ENCODE results near the gene LRCH1. TPM values are rescaled to one million over a fixed set of nuclear protein-coding genes. Genes with fewer than 3 reads are reported as not detected.

LRCH1 gene
- total and polyA plus RNA-seq, 2 experiments from 2014 or later = 3.9 to 9.2 TPM

GRCh38 chr13:46617885-46618284 lies 64.9 kb downstream of the LRCH1 start (continued):
- TF ChIP-seq CREB1 (CRISPR knock-in tag; IDR thresholded peaks at IDR 0.05; ENCODE audit: low read depth) (no peak), POLR2AphosphoS5 (IDR thresholded peaks at IDR 0.05; ENCODE audit: low read depth) (no peak)
- TF ChIP-seq, protein P1, sequence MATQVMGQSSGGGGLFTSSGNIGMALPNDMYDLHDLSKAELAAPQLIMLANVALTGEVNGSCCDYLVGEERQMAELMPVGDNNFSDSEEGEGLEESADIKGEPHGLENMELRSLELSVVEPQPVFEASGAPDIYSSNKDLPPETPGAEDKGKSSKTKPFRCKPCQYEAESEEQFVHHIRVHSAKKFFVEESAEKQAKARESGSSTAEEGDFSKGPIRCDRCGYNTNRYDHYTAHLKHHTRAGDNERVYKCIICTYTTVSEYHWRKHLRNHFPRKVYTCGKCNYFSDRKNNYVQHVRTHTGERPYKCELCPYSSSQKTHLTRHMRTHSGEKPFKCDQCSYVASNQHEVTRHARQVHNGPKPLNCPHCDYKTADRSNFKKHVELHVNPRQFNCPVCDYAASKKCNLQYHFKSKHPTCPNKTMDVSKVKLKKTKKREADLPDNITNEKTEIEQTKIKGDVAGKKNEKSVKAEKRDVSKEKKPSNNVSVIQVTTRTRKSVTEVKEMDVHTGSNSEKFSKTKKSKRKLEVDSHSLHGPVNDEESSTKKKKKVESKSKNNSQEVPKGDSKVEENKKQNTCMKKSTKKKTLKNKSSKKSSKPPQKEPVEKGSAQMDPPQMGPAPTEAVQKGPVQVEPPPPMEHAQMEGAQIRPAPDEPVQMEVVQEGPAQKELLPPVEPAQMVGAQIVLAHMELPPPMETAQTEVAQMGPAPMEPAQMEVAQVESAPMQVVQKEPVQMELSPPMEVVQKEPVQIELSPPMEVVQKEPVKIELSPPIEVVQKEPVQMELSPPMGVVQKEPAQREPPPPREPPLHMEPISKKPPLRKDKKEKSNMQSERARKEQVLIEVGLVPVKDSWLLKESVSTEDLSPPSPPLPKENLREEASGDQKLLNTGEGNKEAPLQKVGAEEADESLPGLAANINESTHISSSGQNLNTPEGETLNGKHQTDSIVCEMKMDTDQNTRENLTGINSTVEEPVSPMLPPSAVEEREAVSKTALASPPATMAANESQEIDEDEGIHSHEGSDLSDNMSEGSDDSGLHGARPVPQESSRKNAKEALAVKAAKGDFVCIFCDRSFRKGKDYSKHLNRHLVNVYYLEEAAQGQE (IDR thresholded peaks at IDR 0.05; ENCODE audit: unreplicated experiment) = no peak
- TF ChIP-seq, protein P2, sequence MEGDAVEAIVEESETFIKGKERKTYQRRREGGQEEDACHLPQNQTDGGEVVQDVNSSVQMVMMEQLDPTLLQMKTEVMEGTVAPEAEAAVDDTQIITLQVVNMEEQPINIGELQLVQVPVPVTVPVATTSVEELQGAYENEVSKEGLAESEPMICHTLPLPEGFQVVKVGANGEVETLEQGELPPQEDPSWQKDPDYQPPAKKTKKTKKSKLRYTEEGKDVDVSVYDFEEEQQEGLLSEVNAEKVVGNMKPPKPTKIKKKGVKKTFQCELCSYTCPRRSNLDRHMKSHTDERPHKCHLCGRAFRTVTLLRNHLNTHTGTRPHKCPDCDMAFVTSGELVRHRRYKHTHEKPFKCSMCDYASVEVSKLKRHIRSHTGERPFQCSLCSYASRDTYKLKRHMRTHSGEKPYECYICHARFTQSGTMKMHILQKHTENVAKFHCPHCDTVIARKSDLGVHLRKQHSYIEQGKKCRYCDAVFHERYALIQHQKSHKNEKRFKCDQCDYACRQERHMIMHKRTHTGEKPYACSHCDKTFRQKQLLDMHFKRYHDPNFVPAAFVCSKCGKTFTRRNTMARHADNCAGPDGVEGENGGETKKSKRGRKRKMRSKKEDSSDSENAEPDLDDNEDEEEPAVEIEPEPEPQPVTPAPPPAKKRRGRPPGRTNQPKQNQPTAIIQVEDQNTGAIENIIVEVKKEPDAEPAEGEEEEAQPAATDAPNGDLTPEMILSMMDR (conservative IDR thresholded peaks at IDR 0.05; ENCODE audit: low read depth in 2 of 2) = no peak

- no peaks in the 10 kb centered on the region; the same call in 1 of the 2 replicates for H4K20me1 ChIP-seq (replicated peaks; ENCODE audit: insufficient read depth)
- Mint-ChIP-seq H3K36me3 (ENCODE audit: low read depth) (no peaks in the 10 kb centered on the region), H3K27me3 (ENCODE audit: insufficient read depth, low read depth, poor library complexity) (peaks cover 2% of the 10 kb centered on the region), H3K4me1 (peaks cover 71% of the 10 kb centered on the region), H3K27ac (0 out of 2 replicates have a peak overlapping the region, but pooled peaks have one; percentile 70), H3K4me3 (no peak overlapping the region), H3K9me3 (no peaks in the 10 kb centered on the region)
- H3K4me3 ChIP-seq = no peak overlapping the region
- H2AFZ ChIP-seq = no peak overlapping the region
- H3K36me3 ChIP-seq (ENCODE audit: insufficient read depth) = no peaks in the 10 kb centered on the region
- no peak overlapping the region for H3K4me2 ChIP-seq
- no peaks in the 10 kb centered on the region for H3K9me2 ChIP-seq (ENCODE audit: insufficient read depth)
- DNase-seq (ENCODE audit: low spot score) (no peak), ATAC-seq (no peak)
- H3K27me3 ChIP-seq (ENCODE audit: insufficient read depth) = no peaks in the 10 kb centered on the region
- H3K4me1 ChIP-seq (ENCODE audit: insufficient read depth) = peaks cover 50% of the 10 kb centered on the region
- peaks cover 54% of the 10 kb centered on the region for H3K79me2 ChIP-seq (replicated peaks; ENCODE audit: insufficient read depth)
- no peak for TF ChIP-seq ZNF331 (CRISPR knock-in tag; IDR thresholded peaks at IDR 0.05; ENCODE audit: low read depth)
- H3K27ac ChIP-seq (ENCODE audit: low read depth) = no peak overlapping the region
- H3F3A ChIP-seq (replicated peaks; ENCODE audit: low read depth) = no peaks in the 10 kb centered on the region
These were observed 65.8 kb downstream of the LRCH1 start for GRCh38 chr13:46618694-46619254.

DNA sequence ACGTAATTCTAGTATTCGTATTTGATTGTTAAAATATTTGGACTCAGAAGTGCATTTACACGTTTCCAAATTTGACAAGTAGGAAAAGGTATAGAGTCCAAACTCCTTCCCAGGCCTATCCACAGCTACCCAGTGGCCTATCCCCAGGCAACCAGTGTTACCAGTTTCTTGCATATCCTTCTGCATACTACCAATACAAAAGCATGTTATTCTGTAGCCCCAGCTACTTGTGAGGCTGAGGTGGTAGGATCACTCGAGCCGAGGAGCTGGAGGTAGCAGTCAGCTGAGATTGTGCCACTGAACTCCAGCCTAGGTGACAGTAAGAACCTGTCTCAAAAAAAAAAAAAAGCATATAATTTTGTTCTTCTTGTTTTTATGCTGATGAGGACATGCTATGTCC lies 67.1 kb downstream of the LRCH1 start:
- no peak overlapping the region for H3K4me3 Mint-ChIP-seq
- Histone ChIP-seq H3K36me3 (ENCODE audit: insufficient read depth) (no peaks in the 10 kb centered on the region), H4K20me1 (replicated peaks; ENCODE audit: insufficient read depth) (no peaks in the 10 kb centered on the region; the same call in 1 of the 2 replicates), H2AFZ (no peak overlapping the region), H3K79me2 (replicated peaks; ENCODE audit: insufficient read depth) (peaks cover 57% of the 10 kb centered on the region), H3K27me3 (ENCODE audit: insufficient read depth) (no peaks in the 10 kb centered on the region), H3K9me2 (ENCODE audit: insufficient read depth) (no peaks in the 10 kb centered on the region), H3K4me1 (ENCODE audit: insufficient read depth) (peaks cover 59% of the 10 kb centered on the region), H3K27ac (ENCODE audit: low read depth) (no peak overlapping the region), H3F3A (replicated peaks; ENCODE audit: low read depth) (no peaks in the 10 kb centered on the region), H3K4me2 (0 out of 2 replicates have a peak overlapping the region, but pooled peaks have one; percentile 50), H3K4me3 (no peak overlapping the region)
- H3K9me3 Mint-ChIP-seq = no peaks in the 10 kb centered on the region
- H3K27ac Mint-ChIP-seq = peak overlapping the region; percentile 56; the same call in 1 of the 2 replicates
- H3K4me1 Mint-ChIP-seq = peaks cover 69% of the 10 kb centered on the region
- H3K36me3 Mint-ChIP-seq (ENCODE audit: low read depth) = no peaks in the 10 kb centered on the region
- peaks cover 2% of the 10 kb centered on the region for H3K27me3 Mint-ChIP-seq (ENCODE audit: insufficient read depth, low read depth, poor library complexity)
- DNase-seq (ENCODE audit: low spot score) (no peak), ATAC-seq (peak; percentile 36; the same call in 2 of the 3 replicates)
- TF ChIP-seq EZH2 (IDR thresholded peaks at IDR 0.05; ENCODE audit: low read depth, unreplicated experiment) = no peak
- TF ChIP-seq, protein P2 (conservative IDR thresholded peaks at IDR 0.05; ENCODE audit: low read depth in 2 of 2) = no peak
